K562 (cell line): ENCODE data around the gene CELF6. TPM values are rescaled to one million over a fixed set of nuclear protein-coding genes. Genes with fewer than 3 reads are reported as not detected.
A peak's percentile ranks its signal among the peaks of the same experiment; 100 is the strongest.

Experiments used
- COPS2 ChIP-seq: fragments of 450-650 bp; conservative IDR thresholded peaks from 2 replicates; pipeline ENCODE4 v1.6.1; 2016; ENCODE audit warnings: mild to moderate bottlenecking, moderate library complexity
- EHMT2 ChIP-seq: fragments of 450-650 bp; IDR thresholded peaks from 2 replicates; pipeline ENCODE4 v1.6.1; 2018; ENCODE audit warnings: antibody characterized with exemption
- EWSR1 ChIP-seq: fragments of 450-650 bp; IDR thresholded peaks from 2 replicates; pipeline ENCODE4 v1.6.1; 2018; ENCODE audit warnings: borderline replicate concordance, mild to moderate bottlenecking, low read depth, moderate library complexity; ENCODE audit not compliant: partially characterized antibody
- FOXA3 ChIP-seq, 2 experiments: fragments of 450-650 bp in 1 of 2; sonication (generic) in 1 of 2; formaldehyde crosslinking; IDR thresholded peaks in 1 of 2; conservative IDR thresholded peaks in 1 of 2; 2 replicates each; pipeline versions ENCODE4 v1.4.0 to v1.8.0; 2020 to 2022; ENCODE audit warnings: mild to moderate bottlenecking in 2 of 2, missing genetic modification reagents in 1 of 2
- HDAC3 ChIP-seq: fragments of 450-650 bp; IDR thresholded peaks from 2 replicates; pipeline ENCODE4 v1.6.1; 2018; ENCODE audit warnings: borderline replicate concordance, mild to moderate bottlenecking, moderate library complexity; ENCODE audit not compliant: partially characterized antibody
- ILF3 ChIP-seq: fragments of 450-650 bp; IDR thresholded peaks from 2 replicates; pipeline ENCODE4 v1.6.1; 2018; ENCODE audit warnings: antibody characterized with exemption, mild to moderate bottlenecking, moderate library complexity, borderline replicate concordance
- MYC ChIP-seq, 2 experiments: fragments of 250-450 bp in 1 of 2; sonication (Bioruptor Pico) in 1 of 2; IDR thresholded peaks; 2 replicates each; pipeline versions ENCODE4 v1.5.1 to v1.6.1; 2012 to 2021; ENCODE audit warnings: low read depth in 2 of 2, borderline replicate concordance in 1 of 2, improper control_type of control experiment in 1 of 2, low read length in 1 of 2, mild to moderate bottlenecking in 1 of 2, moderate library complexity in 1 of 2
- NUFIP1 ChIP-seq: fragments of 450-650 bp; IDR thresholded peaks from 2 replicates; pipeline ENCODE4 v1.6.1; 2018; ENCODE audit not compliant: partially characterized antibody
- RBM17 ChIP-seq: fragments of 200-400 bp; formaldehyde crosslinking; IDR thresholded peaks from 2 replicates; pipeline ENCODE4 v1.6.1; 2017; ENCODE audit warnings: low read depth, mild to moderate bottlenecking, low read length, borderline replicate concordance
- TCFL5 ChIP-seq: fragments of 250-450 bp; sonication (Bioruptor Pico); conservative IDR thresholded peaks from 2 replicates; pipeline ENCODE4 v1.6.1; 2021; ENCODE audit warnings: mild to moderate bottlenecking, moderate library complexity, matching md5 sums
- ZNF140 ChIP-seq: fragments of 250-450 bp; sonication (Bioruptor Pico); IDR thresholded peaks from 2 replicates; pipeline ENCODE4 v1.8.0; 2021; ENCODE audit warnings: moderate library complexity, mild to moderate bottlenecking, inconsistent platforms
- polyA plus RNA-seq, 8 experiments: library from polyadenylated mRNA; depleted of rRNA in 4 of 8; stranded (reverse) in 5 of 8; unstranded in 3 of 8; fragments of >200 nt; fragmentation: Nextera tagmentation in 2 of 8; fragmentation: Illumina TruSeq in 1 of 8; extraction: Ambion mirVana in 2 of 8; extraction: Trizol in 1 of 8; gene quantifications; 2 replicates each; pipeline versions ENCODE4 v1.2.1 to v1.2.3, GENCODE V29; 2011 to 2014; ENCODE audit warnings: inconsistent platforms in 1 of 8, missing spikeins in 1 of 8
- total RNA-seq, 7 experiments: library from RNA; depleted of rRNA in 6 of 7; stranded (reverse); fragments of >200 nt in 6 of 7; fragmentation: Illumina TruSeq in 2 of 7; extraction: Trizol in 2 of 7; gene quantifications; 2 replicates each; pipeline versions ENCODE4 v1.2.1 to v1.2.3, GENCODE V29; 2011 to 2021; ENCODE audit warnings: low replicate concordance in 1 of 7
- TF ChIP-seq, protein P1 (sequence below), 2 experiments: fragments of 450-650 bp; formaldehyde crosslinking in 1 of 2; IDR thresholded peaks; 2 replicates each; pipeline versions ENCODE4 v1.4.0 to v1.6.1; 2014 to 2020; ENCODE audit warnings: mild to moderate bottlenecking in 2 of 2, borderline replicate concordance in 1 of 2, low read depth in 1 of 2
- TF ChIP-seq, protein P2 (sequence below), 2 experiments: IDR thresholded peaks in 1 of 2; conservative IDR thresholded peaks in 1 of 2; 2 replicates each; pipeline ENCODE4 v1.6.1; 2016; ENCODE audit warnings: low read depth in 2 of 2, mild to moderate bottlenecking in 1 of 2, missing compliant biosample characterization in 1 of 2, missing genetic modification characterization in 1 of 2, moderate library complexity in 1 of 2
- TF ChIP-seq, protein P3 (sequence below): fragments of 450-650 bp; formaldehyde crosslinking; IDR thresholded peaks from 2 replicates; pipeline ENCODE4 v1.4.0; 2022; ENCODE audit warnings: missing genetic modification characterization

CELF6 gene
- total and polyA plus RNA-seq, 9 of the 15 experiments (the other 6 are each of a cell fraction or from before 2014, with no cell fraction given), result 0.01 to 0.11 TPM; not detected in 7

DNA sequence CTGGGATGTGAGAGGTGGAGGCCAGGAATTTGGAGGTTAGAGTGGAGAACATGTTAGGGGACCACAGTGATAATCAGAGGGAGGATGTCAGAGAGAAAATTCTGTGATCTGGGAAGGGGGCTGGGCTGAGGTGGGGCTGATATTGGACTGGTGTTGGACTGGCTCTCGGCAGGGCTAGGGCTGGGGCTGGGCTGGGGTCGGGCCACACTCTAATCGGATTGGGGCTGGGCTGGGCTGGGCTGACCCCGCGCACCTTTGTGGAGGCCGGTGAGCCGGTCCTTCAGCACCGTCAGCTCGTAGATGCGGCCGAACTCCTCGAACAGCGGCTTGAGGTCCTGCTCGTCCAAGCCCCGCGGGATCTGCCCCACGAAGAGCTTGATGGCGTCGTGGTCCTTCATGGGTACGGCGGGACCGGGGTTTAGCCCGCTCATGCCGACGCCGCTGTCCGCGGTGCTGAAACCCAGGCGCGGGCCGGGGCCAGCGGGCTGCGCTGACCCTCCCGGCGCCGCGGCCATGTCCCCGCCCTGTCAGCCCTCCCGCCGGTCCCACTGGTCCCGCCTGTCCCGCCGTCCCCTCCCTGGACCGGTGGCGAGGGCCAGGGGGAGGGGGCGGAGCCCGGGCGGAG lies 485 bp downstream of the CELF6 start (continued):
- TF ChIP-seq, protein P1, sequence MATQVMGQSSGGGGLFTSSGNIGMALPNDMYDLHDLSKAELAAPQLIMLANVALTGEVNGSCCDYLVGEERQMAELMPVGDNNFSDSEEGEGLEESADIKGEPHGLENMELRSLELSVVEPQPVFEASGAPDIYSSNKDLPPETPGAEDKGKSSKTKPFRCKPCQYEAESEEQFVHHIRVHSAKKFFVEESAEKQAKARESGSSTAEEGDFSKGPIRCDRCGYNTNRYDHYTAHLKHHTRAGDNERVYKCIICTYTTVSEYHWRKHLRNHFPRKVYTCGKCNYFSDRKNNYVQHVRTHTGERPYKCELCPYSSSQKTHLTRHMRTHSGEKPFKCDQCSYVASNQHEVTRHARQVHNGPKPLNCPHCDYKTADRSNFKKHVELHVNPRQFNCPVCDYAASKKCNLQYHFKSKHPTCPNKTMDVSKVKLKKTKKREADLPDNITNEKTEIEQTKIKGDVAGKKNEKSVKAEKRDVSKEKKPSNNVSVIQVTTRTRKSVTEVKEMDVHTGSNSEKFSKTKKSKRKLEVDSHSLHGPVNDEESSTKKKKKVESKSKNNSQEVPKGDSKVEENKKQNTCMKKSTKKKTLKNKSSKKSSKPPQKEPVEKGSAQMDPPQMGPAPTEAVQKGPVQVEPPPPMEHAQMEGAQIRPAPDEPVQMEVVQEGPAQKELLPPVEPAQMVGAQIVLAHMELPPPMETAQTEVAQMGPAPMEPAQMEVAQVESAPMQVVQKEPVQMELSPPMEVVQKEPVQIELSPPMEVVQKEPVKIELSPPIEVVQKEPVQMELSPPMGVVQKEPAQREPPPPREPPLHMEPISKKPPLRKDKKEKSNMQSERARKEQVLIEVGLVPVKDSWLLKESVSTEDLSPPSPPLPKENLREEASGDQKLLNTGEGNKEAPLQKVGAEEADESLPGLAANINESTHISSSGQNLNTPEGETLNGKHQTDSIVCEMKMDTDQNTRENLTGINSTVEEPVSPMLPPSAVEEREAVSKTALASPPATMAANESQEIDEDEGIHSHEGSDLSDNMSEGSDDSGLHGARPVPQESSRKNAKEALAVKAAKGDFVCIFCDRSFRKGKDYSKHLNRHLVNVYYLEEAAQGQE (IDR thresholded peaks at IDR 0.05; ENCODE audit: borderline replicate concordance), result peak; percentile 99
- TF ChIP-seq, protein P1 (CRISPR knock-in tag; IDR thresholded peaks at IDR 0.05; ENCODE audit: low read depth), result peak; percentile 99
- no peak for TF ChIP-seq HDAC3
- TF ChIP-seq, protein P2, sequence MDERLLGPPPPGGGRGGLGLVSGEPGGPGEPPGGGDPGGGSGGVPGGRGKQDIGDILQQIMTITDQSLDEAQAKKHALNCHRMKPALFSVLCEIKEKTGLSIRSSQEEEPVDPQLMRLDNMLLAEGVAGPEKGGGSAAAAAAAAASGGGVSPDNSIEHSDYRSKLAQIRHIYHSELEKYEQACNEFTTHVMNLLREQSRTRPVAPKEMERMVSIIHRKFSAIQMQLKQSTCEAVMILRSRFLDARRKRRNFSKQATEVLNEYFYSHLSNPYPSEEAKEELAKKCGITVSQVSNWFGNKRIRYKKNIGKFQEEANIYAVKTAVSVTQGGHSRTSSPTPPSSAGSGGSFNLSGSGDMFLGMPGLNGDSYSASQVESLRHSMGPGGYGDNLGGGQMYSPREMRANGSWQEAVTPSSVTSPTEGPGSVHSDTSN (CRISPR knock-in tag; IDR thresholded peaks at IDR 0.05; ENCODE audit: low read depth), result no peak
- TF ChIP-seq, protein P2 (tag; conservative IDR thresholded peaks at IDR 0.05; ENCODE audit: low read depth), result no peak
- TF ChIP-seq COPS2, result no peak
- no peak for TF ChIP-seq TCFL5 (CRISPR knock-in tag)
- TF ChIP-seq, protein P3, sequence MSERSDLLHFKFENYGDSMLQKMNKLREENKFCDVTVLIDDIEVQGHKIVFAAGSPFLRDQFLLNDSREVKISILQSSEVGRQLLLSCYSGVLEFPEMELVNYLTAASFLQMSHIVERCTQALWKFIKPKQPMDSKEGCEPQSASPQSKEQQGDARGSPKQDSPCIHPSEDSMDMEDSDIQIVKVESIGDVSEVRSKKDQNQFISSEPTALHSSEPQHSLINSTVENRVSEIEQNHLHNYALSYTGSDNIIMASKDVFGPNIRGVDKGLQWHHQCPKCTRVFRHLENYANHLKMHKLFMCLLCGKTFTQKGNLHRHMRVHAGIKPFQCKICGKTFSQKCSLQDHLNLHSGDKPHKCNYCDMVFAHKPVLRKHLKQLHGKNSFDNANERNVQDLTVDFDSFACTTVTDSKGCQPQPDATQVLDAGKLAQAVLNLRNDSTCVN (CRISPR knock-in tag), result no peak
- TF ChIP-seq RBM17, result no peak
- no peak for TF ChIP-seq EWSR1
- TF ChIP-seq ILF3, result no peak
- peak in 1 of 2 experiments; percentile 48; a peak in 1 of 4 replicates for TF ChIP-seq FOXA3 (CRISPR knock-in tag; conservative IDR thresholded peaks at IDR 0.05 in 1 of 2, IDR thresholded peaks at IDR 0.05 in 1 of 2)
- TF ChIP-seq MYC (IDR thresholded peaks at IDR 0.05; ENCODE audit: low read depth, low read length), result no peak
- no peak for TF ChIP-seq MYC (CRISPR knock-in tag; IDR thresholded peaks at IDR 0.05; ENCODE audit: borderline replicate concordance, low read depth)
- peak; percentile 97 for TF ChIP-seq EHMT2
- TF ChIP-seq NUFIP1, result no peak
- no peak for TF ChIP-seq ZNF140 (CRISPR knock-in tag)
